K562 (cell line): ENCODE measurements around the gene GEMIN8. TPM values are rescaled to one million over a fixed set of nuclear protein-coding genes. Genes with fewer than 3 reads are reported as not detected.
A peak's percentile ranks its signal among the peaks of the same experiment; 100 is the strongest.

Experiments
- CEBPZ ChIP-seq: fragments of 150-350 bp; IDR thresholded peaks from 2 replicates; pipeline ENCODE4 v1.6.1; 2014; ENCODE audit warnings: low read depth, mild to moderate bottlenecking, low read length, borderline replicate concordance
- CTCF ChIP-seq, 3 experiments: IDR thresholded peaks in 2 of 3; conservative IDR thresholded peaks in 1 of 3; 2 replicates each; pipeline ENCODE4 v1.5.1; 2011 to 2012; ENCODE audit warnings: low read length in 3 of 3, mild to moderate bottlenecking in 3 of 3, control low read depth in 2 of 3, improper control_type of control experiment in 1 of 3, inconsistent platforms in 1 of 3, low read depth in 1 of 3, mixed read lengths in 1 of 3, moderate library complexity in 1 of 3; ENCODE audit not compliant: insufficient read depth in 2 of 3
- EZH2 ChIP-seq: IDR thresholded peaks from 2 replicates; pipeline ENCODE4 v1.6.1; 2012; ENCODE audit warnings: low read depth, mild to moderate bottlenecking, inconsistent platforms, low read length, borderline replicate concordance
- GMEB1 ChIP-seq: fragments of 250-450 bp; sonication (Bioruptor Pico); IDR thresholded peaks from 2 replicates; pipeline ENCODE4 v1.4.0; 2020; ENCODE audit warnings: mild to moderate bottlenecking
- GTF2A2 ChIP-seq: IDR thresholded peaks from 2 replicates; pipeline ENCODE4 v1.6.1; 2016; ENCODE audit warnings: mild to moderate bottlenecking, missing genetic modification characterization, missing compliant biosample characterization
- HMGN3 ChIP-seq: IDR thresholded peaks from 2 replicates; pipeline ENCODE4 v1.6.1; 2011; ENCODE audit warnings: borderline replicate concordance, low read depth, mild to moderate bottlenecking, mixed read lengths, low read length; ENCODE audit not compliant: insufficient read length; ENCODE audit errors: extremely low read depth
- LCOR ChIP-seq: sonication (generic); formaldehyde crosslinking; IDR thresholded peaks from 2 replicates; pipeline ENCODE4 v1.8.0; 2022; ENCODE audit warnings: mild to moderate bottlenecking, missing genetic modification reagents
- MECOM ChIP-seq: fragments of 250-450 bp; sonication (Bioruptor Pico); IDR thresholded peaks from 2 replicates; pipeline ENCODE4 v1.8.0; 2022; ENCODE audit warnings: inconsistent platforms
- POLR2AphosphoS5 ChIP-seq: IDR thresholded peaks from 2 replicates; pipeline ENCODE4 v1.6.1; 2011; ENCODE audit warnings: mild to moderate bottlenecking, low read depth, low read length, moderate library complexity; ENCODE audit not compliant: control insufficient read depth, insufficient read depth
- PURB ChIP-seq: sonication (generic); formaldehyde crosslinking; IDR thresholded peaks from 2 replicates; pipeline ENCODE4 v1.9.0; 2021; ENCODE audit warnings: low read depth, mild to moderate bottlenecking, missing genetic modification reagents
- RB1 ChIP-seq: fragments of 450-650 bp; IDR thresholded peaks from 2 replicates; pipeline ENCODE4 v1.6.1; 2017; ENCODE audit warnings: low read depth, mild to moderate bottlenecking
- RBBP5 ChIP-seq: fragments of 200-600 bp; sonication (generic); IDR thresholded peaks from 2 replicates; pipeline ENCODE4 v1.6.1; 2012; ENCODE audit warnings: borderline replicate concordance, mild to moderate bottlenecking, low read length, control low read depth, inconsistent platforms; ENCODE audit not compliant: insufficient read depth, poor library complexity, severe bottlenecking
- SAP30 ChIP-seq: fragments of 200-600 bp; sonication (generic); IDR thresholded peaks from 2 replicates; pipeline ENCODE4 v1.6.1; 2012; ENCODE audit warnings: borderline replicate concordance, low read depth, mild to moderate bottlenecking, moderate library complexity, low read length, control low read depth, inconsistent platforms; ENCODE audit not compliant: insufficient read depth, poor library complexity, severe bottlenecking
- SMAD3 ChIP-seq: fragments of 450-650 bp; formaldehyde crosslinking; conservative IDR thresholded peaks from 2 replicates; pipeline ENCODE4 v1.4.0; 2020; ENCODE audit warnings: mild to moderate bottlenecking
- SP2 ChIP-seq: IDR thresholded peaks from 2 replicates; pipeline ENCODE4 v1.6.1; 2011; ENCODE audit warnings: mild to moderate bottlenecking, low read depth, low read length, moderate library complexity; ENCODE audit not compliant: poor library complexity, severe bottlenecking; ENCODE audit errors: extremely low read depth
- TGIF2 ChIP-seq: sonication (generic); formaldehyde crosslinking; IDR thresholded peaks from 2 replicates; pipeline ENCODE4 v1.8.1; 2022; ENCODE audit warnings: mild to moderate bottlenecking, missing genetic modification reagents, moderate library complexity
- TRIM24 ChIP-seq, 2 experiments: fragments of 450-650 bp; IDR thresholded peaks; 2 replicates each; pipeline ENCODE4 v1.6.1; 2016
- ZNF274 ChIP-seq: IDR thresholded peaks from 2 replicates; pipeline ENCODE4 v1.6.1; 2011; ENCODE audit warnings: low read depth, mild to moderate bottlenecking, low read length, moderate library complexity, borderline replicate concordance
- ZNF445 ChIP-seq: fragments of 250-450 bp; sonication (Bioruptor Pico); IDR thresholded peaks from 2 replicates; pipeline ENCODE4 v1.4.0; 2020; ENCODE audit warnings: low read depth, mild to moderate bottlenecking, moderate library complexity
- ZNF780A ChIP-seq: fragments of 250-450 bp; sonication (Bioruptor Pico); IDR thresholded peaks from 2 replicates; pipeline ENCODE4 v1.5.0; 2021; ENCODE audit warnings: mild to moderate bottlenecking
- polyA plus RNA-seq, 8 experiments: library from polyadenylated mRNA; depleted of rRNA in 4 of 8; stranded (reverse) in 5 of 8; unstranded in 3 of 8; fragments of >200 nt; fragmentation: Nextera tagmentation in 2 of 8; fragmentation: Illumina TruSeq in 1 of 8; extraction: Ambion mirVana in 2 of 8; extraction: Trizol in 1 of 8; gene quantifications; 2 replicates each; pipeline versions ENCODE4 v1.2.1 to v1.2.3, GENCODE V29; 2011 to 2014; ENCODE audit warnings: inconsistent platforms in 1 of 8, missing spikeins in 1 of 8
- total RNA-seq, 7 experiments: library from RNA; depleted of rRNA in 6 of 7; stranded (reverse); fragments of >200 nt in 6 of 7; fragmentation: Illumina TruSeq in 2 of 7; extraction: Trizol in 2 of 7; gene quantifications; 2 replicates each; pipeline versions ENCODE4 v1.2.1 to v1.2.3, GENCODE V29; 2011 to 2021; ENCODE audit warnings: low replicate concordance in 1 of 7

The GEMIN8 gene
- total and polyA plus RNA-seq, 9 of the 15 experiments (the other 6 are each of a cell fraction or from before 2014, with no cell fraction given): 10.9 to 29.1 (median 16.9) TPM

- no peak for TF ChIP-seq CEBPZ
- peak; percentile 81 for TF ChIP-seq GMEB1 (CRISPR knock-in tag)
- no peak for TF ChIP-seq EZH2
- TF ChIP-seq SMAD3: no peak
- TF ChIP-seq SAP30: peak; percentile 58
- TF ChIP-seq PURB: no peak
- TF ChIP-seq ZNF445 (CRISPR knock-in tag): no peak
- peak; percentile 63 for TF ChIP-seq RBBP5
- no peak for TF ChIP-seq ZNF274
- TF ChIP-seq TRIM24 (IDR thresholded peaks at IDR 0.05): 0 out of 4 replicates have a peak, but pooled peaks of 1 of the 2 experiments have one; percentile 29
- peak; percentile 89 for TF ChIP-seq HMGN3
- TF ChIP-seq TGIF2 (CRISPR knock-in tag): no peak
- peak; percentile 71; the same call in 1 of the 2 replicates for TF ChIP-seq RB1
- peak; percentile 63 for TF ChIP-seq POLR2AphosphoS5
- no peak for TF ChIP-seq LCOR (CRISPR knock-in tag)
- no peak for TF ChIP-seq GTF2A2
- TF ChIP-seq ZNF780A: no peak
- no peak for TF ChIP-seq SP2
- no peak for TF ChIP-seq CTCF (IDR thresholded peaks at IDR 0.05 in 2 of 3, conservative IDR thresholded peaks at IDR 0.05 in 1 of 3; ENCODE audit: insufficient read depth in 2 of 3, low read depth in 1 of 3, low read length in 3 of 3)
- TF ChIP-seq MECOM (CRISPR knock-in tag): no peak
These were observed at the start of gene GEMIN8 (continued) for GRCh38 chrX:14029425-14030173.
